ENCODE measurements around the gene CYFIP2. TPM values are rescaled to one million over a fixed set of nuclear protein-coding genes. Genes with fewer than 3 reads are reported as not detected.

Gene CYFIP2
- total RNA-seq, 1 experiment from 2014 or later: 45.1 TPM

DNA sequence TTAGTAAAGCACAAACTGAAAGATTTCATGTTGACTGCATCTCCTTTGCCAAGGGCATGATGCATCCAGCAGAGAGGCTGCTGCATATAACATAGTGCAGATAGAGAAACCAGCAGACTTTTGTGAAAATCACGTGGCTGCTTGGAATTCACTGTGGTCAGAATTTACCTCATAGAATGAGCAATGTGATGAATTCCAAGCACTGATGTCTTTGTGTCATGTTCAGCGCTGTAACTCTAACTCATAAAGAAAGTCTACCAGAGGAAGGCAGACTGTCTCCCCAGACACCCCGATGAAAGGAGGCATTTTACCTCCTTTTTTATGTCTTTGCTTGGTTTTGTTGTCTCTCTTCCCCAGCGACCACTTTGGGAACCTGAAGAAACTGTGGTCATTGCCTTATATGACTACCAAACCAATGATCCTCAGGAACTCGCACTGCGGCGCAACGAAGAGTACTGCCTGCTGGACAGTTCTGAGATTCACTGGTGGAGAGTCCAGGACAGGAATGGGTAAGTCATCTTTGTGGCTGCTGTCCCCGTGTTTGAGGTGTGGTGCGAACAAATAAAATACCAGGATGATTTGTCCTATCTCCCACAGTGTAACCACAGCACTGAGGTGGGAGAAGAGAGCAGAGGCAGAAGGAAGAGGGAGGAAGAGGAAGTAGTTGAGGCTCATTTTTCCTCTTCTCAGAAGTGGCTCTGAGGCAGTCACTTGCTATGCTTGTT is 43.3 kb upstream of the CYFIP2 start:
- no peak overlapping the region for H2AFZ ChIP-seq (ENCODE audit: low read depth, low read length, poor library complexity, severe bottlenecking)
- no peak overlapping the region for H3K4me2 ChIP-seq (ENCODE audit: low read length)
- H3K4me1 ChIP-seq (ENCODE audit: control insufficient read depth in 1 of 2, insufficient read depth in 2 of 2, low read length in 2 of 2): no peaks in the 10 kb centered on the region
- TF ChIP-seq, protein P1, sequence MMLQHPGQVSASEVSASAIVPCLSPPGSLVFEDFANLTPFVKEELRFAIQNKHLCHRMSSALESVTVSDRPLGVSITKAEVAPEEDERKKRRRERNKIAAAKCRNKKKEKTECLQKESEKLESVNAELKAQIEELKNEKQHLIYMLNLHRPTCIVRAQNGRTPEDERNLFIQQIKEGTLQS (IDR thresholded peaks at IDR 0.05): no peak
- TF ChIP-seq ZNF274 (IDR thresholded peaks at IDR 0.05; ENCODE audit: low read depth, low read length) (no peak), SRF (IDR thresholded peaks at IDR 0.05; ENCODE audit: low read depth) (no peak), EZH2phosphoT487 (IDR thresholded peaks at IDR 0.05; ENCODE audit: borderline replicate concordance) (no peak), RAD21 (IDR thresholded peaks at IDR 0.05; ENCODE audit: low read depth) (no peak), EZH2 (IDR thresholded peaks at IDR 0.05) (no peak), POLR2AphosphoS5 (IDR thresholded peaks at IDR 0.05; ENCODE audit: low read depth, low read length) (no peak), FOSL1 (IDR thresholded peaks at IDR 0.05; ENCODE audit: low read depth) (no peak), CBX3 (IDR thresholded peaks at IDR 0.05; ENCODE audit: low read depth) (no peak)
- TF ChIP-seq, protein P2, sequence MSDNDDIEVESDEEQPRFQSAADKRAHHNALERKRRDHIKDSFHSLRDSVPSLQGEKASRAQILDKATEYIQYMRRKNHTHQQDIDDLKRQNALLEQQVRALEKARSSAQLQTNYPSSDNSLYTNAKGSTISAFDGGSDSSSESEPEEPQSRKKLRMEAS (IDR thresholded peaks at IDR 0.05): no peak
- no peaks in the 10 kb centered on the region for H3K9me2 ChIP-seq (ENCODE audit: insufficient read depth)
- no peak overlapping the region for H3K27ac ChIP-seq (ENCODE audit: low read depth, low read length)
- H3K27me3 ChIP-seq (ENCODE audit: insufficient read depth, low read length): no peaks in the 10 kb centered on the region
- BruUV-seq (replicated peaks): no TSS peak
- H3K9ac ChIP-seq (ENCODE audit: low read length): no peak overlapping the region
- H3K36me3 ChIP-seq (ENCODE audit: control insufficient read depth in 1 of 2, insufficient read depth in 2 of 2, low read length in 2 of 2): no peaks in the 10 kb centered on the region
- no peaks in the 10 kb centered on the region for H4K20me1 ChIP-seq (ENCODE audit: insufficient read depth)
- intact Hi-C loops (cut with micrococcal nuclease): no loop called here
- H3K9me3 ChIP-seq (ENCODE audit: control insufficient read depth in 1 of 2, insufficient read depth in 1 of 2, low read depth in 1 of 2, low read length in 2 of 2): no peaks in the 10 kb centered on the region
- POLR2A ChIA-PET: no interaction called here
- CTCF ChIA-PET: no interaction called here
- H3K79me2 ChIP-seq (ENCODE audit: insufficient read depth, low read length): no peaks in the 10 kb centered on the region
- RAD21 ChIA-PET (ENCODE audit: low non-redundant PET in 1 of 2, low total read pairs in 2 of 2, uncharacterized antibody in 2 of 2, unreplicated experiment in 2 of 2): no interaction called here
- no peak overlapping the region for H3K4me3 ChIP-seq (replicated peaks in 1 of 2; ENCODE audit: low read depth in 1 of 2, low read length in 2 of 2)
- no peak for ATAC-seq
- no peak for DNase-seq (ENCODE audit: low read depth, low spot score)

Measured in HCT116 (cell line).